Measurements from ENCODE around the gene MLANA. TPM values are rescaled to one million over a fixed set of nuclear protein-coding genes. Genes with fewer than 3 reads are reported as not detected.

Gene MLANA
- total RNA-seq, 1 donor from 2014 or later: not detected

DNA sequence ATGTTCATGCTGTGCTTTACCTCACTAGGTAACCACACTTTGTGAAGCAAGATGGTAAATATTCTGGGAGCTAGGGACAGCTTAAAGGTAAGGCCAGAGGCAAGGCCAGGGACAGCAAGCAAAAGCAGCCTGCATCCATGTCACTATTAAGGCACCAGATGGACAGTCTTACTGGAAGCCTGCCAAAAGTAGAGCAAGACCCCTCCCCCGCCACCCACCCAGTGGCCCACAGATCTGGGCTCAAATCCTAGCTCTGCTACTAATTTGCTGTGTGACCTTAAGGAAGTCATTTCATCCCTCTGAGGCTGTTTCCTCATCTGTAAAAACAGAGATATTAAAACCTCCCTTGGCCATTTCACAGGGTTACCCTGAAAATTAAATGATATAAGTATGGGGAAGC is 44.6 kb upstream of the MLANA start:
- TF ChIP-seq, protein P1, sequence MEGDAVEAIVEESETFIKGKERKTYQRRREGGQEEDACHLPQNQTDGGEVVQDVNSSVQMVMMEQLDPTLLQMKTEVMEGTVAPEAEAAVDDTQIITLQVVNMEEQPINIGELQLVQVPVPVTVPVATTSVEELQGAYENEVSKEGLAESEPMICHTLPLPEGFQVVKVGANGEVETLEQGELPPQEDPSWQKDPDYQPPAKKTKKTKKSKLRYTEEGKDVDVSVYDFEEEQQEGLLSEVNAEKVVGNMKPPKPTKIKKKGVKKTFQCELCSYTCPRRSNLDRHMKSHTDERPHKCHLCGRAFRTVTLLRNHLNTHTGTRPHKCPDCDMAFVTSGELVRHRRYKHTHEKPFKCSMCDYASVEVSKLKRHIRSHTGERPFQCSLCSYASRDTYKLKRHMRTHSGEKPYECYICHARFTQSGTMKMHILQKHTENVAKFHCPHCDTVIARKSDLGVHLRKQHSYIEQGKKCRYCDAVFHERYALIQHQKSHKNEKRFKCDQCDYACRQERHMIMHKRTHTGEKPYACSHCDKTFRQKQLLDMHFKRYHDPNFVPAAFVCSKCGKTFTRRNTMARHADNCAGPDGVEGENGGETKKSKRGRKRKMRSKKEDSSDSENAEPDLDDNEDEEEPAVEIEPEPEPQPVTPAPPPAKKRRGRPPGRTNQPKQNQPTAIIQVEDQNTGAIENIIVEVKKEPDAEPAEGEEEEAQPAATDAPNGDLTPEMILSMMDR (IDR thresholded peaks at IDR 0.05; ENCODE audit: borderline replicate concordance): no peak
- Histone ChIP-seq H3K9me3 (replicated peaks) (no peaks in the 10 kb centered on the region), H3K4me3 (no peak overlapping the region), H3K27me3 (ENCODE audit: low read depth) (no peaks in the 10 kb centered on the region), H3K36me3 (peaks cover 4% of the 10 kb centered on the region), H3K4me1 (no peaks in the 10 kb centered on the region), H3K27ac (replicated peaks) (no peak overlapping the region)
- no peak for DNase-seq
- intact Hi-C loops (cut with micrococcal nuclease): no loop called here

DNA sequence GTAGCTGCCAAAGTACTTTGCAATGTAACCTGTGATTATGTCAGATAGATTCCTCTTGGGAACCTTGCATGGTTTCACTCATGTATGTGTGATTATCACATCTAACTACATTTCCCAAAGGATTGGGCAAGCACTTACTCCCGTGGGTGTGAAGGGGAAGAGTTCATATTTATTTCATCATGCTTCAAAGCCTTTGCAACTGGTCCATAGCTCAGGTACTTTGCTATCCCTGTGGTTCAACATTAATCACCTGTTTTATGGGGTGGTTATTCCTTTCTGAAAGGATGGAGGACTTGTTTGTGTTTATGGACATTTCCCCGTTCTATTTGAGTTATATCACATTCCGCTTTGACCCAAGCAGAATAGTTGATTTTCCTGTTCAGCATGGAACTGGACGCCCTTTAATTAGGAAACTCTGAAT is 44.2 kb upstream of the MLANA start:
- H3K4me1 ChIP-seq: no peaks in the 10 kb centered on the region
- TF ChIP-seq, protein P1 (IDR thresholded peaks at IDR 0.05; ENCODE audit: borderline replicate concordance): no peak

DNA sequence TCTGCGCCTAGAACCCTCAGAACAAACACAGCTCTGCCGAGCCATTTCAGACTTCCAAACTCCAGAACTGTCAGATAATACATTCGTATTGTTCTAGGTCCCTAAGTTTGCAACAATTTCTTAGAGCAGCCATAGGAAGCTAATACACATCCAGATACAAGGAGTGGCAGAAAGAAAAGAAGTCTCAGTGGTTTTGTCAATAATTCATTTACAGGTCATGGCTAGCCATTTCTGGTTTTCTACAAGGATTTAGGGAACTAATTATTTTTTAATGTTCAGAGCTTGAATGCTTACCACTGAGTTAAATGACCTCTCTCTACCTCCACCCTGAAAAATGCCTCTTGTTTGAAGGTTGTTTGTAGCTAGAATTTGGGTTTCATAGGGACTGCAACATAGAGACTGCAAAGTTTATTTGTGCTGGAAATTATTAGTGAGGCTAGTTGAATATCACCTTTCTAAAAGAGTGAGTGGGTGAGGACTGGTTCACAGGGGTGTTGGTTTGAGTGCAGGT is 42.3 kb upstream of the MLANA start:
- Histone ChIP-seq H3K27me3 (ENCODE audit: low read depth) (no peaks in the 10 kb centered on the region), H3K4me1 (no peaks in the 10 kb centered on the region), H3K36me3 (no peaks in the 10 kb centered on the region), H3K27ac (replicated peaks) (no peak overlapping the region), H3K9me3 (replicated peaks) (no peaks in the 10 kb centered on the region), H3K4me3 (no peak overlapping the region)
- intact Hi-C loops (cut with micrococcal nuclease): no loop called here
- TF ChIP-seq, protein P1 (IDR thresholded peaks at IDR 0.05; ENCODE audit: borderline replicate concordance): no peak
- DNase-seq: no peak

More for the DNA sequence above, 44.2 kb upstream of the MLANA start:
- Histone ChIP-seq H3K27me3 (ENCODE audit: low read depth) (no peaks in the 10 kb centered on the region), H3K36me3 (peaks cover 2% of the 10 kb centered on the region), H3K4me3 (no peak overlapping the region), H3K9me3 (replicated peaks) (no peaks in the 10 kb centered on the region), H3K27ac (replicated peaks) (no peak overlapping the region)
- intact Hi-C loops (cut with micrococcal nuclease): no loop called here
- no peak for DNase-seq

DNA sequence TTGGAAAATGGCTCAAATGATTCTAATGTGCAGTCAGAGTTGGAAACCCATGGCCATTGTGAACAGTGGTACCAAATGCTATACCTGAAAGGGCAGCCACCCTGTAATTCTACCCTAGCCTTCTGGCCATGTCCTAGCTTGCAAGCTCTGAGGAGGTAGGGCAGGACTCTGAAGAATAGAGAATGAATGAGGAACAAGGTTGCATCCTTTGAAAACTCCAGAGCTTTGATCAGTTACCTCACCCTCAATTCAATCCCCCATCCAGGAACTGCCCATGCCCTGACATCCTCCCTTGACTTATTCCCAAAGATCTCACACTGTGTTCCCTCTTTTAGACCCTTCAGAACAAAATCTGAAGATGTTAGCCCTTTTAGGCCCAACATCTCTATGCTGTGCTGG is 40.0 kb upstream of the MLANA start:
- intact Hi-C loops (cut with micrococcal nuclease): no loop called here
- TF ChIP-seq, protein P1 (IDR thresholded peaks at IDR 0.05; ENCODE audit: borderline replicate concordance): no peak

DNA sequence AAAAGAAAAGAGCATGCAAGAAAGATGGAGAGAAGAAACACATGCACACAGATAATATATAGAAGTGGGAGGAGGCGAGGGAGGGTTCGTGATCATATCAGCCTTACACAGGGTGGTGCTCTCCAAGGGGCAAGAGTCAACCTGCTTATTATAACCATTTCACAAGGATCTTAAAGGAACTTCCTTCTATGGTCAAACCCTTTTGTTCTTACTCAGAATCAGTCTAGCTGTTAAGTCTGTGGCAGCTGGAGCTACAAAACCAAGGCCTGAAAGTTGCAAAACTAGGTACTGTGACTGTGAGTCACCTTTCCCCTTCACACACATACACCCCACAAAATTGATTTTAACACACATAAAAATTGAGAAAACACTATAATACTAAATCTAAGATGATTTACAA is 39.2 kb upstream of the MLANA start:
- intact Hi-C loops (cut with micrococcal nuclease): no loop called here
- TF ChIP-seq, protein P1 (IDR thresholded peaks at IDR 0.05; ENCODE audit: borderline replicate concordance): no peak

More for the DNA sequence above, 40.0 kb upstream of the MLANA start:
- H3K27me3 ChIP-seq (ENCODE audit: low read depth): no peaks in the 10 kb centered on the region
- no peak overlapping the region for H3K27ac ChIP-seq (replicated peaks)
- no peak for DNase-seq
- H3K9me3 ChIP-seq (replicated peaks): no peaks in the 10 kb centered on the region
- no peaks in the 10 kb centered on the region for H3K36me3 ChIP-seq
- H3K4me3 ChIP-seq: no peak overlapping the region
- H3K4me1 ChIP-seq: no peaks in the 10 kb centered on the region

More for the DNA sequence above, 39.2 kb upstream of the MLANA start:
- Histone ChIP-seq H3K4me1 (no peaks in the 10 kb centered on the region), H3K36me3 (no peaks in the 10 kb centered on the region), H3K4me3 (no peak overlapping the region), H3K27me3 (ENCODE audit: low read depth) (no peaks in the 10 kb centered on the region), H3K27ac (replicated peaks) (no peak overlapping the region), H3K9me3 (replicated peaks) (no peaks in the 10 kb centered on the region)
- DNase-seq: no peak
